SK-N-SH (cell line): ENCODE measurements around the gene LCN15. TPM values are rescaled to one million over a fixed set of nuclear protein-coding genes. Genes with fewer than 3 reads are reported as not detected.

Source experiments
- CTCF ChIA-PET: fragments of 300-600, 350-600 bp; formaldehyde crosslinking; extraction: SDS; loops from one replicate; lab custom pipeline; 2021; lab: Yijun Ruan, JAX
- POLR2A ChIA-PET: fragments of 350-600 bp; sonication (Branson Sonifier 250); formaldehyde crosslinking; extraction: SDS; loops from one replicate; lab custom pipeline; 2020; ENCODE audit warnings: antibody characterized with exemption, inconsistent platforms; lab: Yijun Ruan, JAX
- DNase-seq: peaks from one replicate; pipeline ENCODE4 v3.0.0; 2012
- H2AFZ ChIP-seq: fragments of 200-600 bp; sonication (generic); 2 replicates; pipeline ENCODE4 v1.8.1; 2016; ENCODE audit warnings: antibody characterized with exemption, mild to moderate bottlenecking, low read depth
- H3F3A ChIP-seq: fragments of 200-600 bp; sonication (generic); replicated peaks from 2 replicates; pipeline ENCODE3; 2016; ENCODE audit warnings: antibody characterized with exemption, mild to moderate bottlenecking; ENCODE audit not compliant: insufficient read depth
- H3K27ac ChIP-seq, 2 experiments: fragments of 200-500 bp in 1 of 2; fragments of 200-600 bp in 1 of 2; sonication (Bioruptor generic) in 1 of 2; sonication (generic), shearing (Covaris generic) in 1 of 2; 2 replicates each; pipeline versions ENCODE4 v1.5.1 to v1.6.1; 2014 to 2016; ENCODE audit warnings: low read depth in 2 of 2, inconsistent platforms in 1 of 2, low read length in 1 of 2, mild to moderate bottlenecking in 1 of 2, mixed read lengths in 1 of 2
- H3K27me3 ChIP-seq: fragments of 200-600 bp; sonication (generic), shearing (Covaris generic); 2 replicates; pipeline ENCODE4 v1.6.1; 2016; ENCODE audit warnings: mixed run types; ENCODE audit not compliant: insufficient read depth
- H3K36me3 ChIP-seq, 2 experiments: fragments of 200-500 bp in 1 of 2; fragments of 200-600 bp in 1 of 2; sonication (Bioruptor generic) in 1 of 2; sonication (generic) in 1 of 2; replicated peaks in 1 of 2; 2 replicates each; pipeline versions ENCODE3 to v1.5.1; 2014 to 2016; ENCODE audit warnings: low read length in 1 of 2, mild to moderate bottlenecking in 1 of 2; ENCODE audit not compliant: insufficient read depth in 2 of 2, control insufficient read depth in 1 of 2
- H3K4me1 ChIP-seq, 2 experiments: fragments of 200-500 bp in 1 of 2; fragments of 200-600 bp in 1 of 2; sonication (Bioruptor generic) in 1 of 2; sonication (generic), shearing (Covaris generic) in 1 of 2; 2 replicates each; pipeline versions ENCODE4 v1.5.1 to v1.6.1; 2014 to 2016; ENCODE audit warnings: low read depth in 1 of 2, low read length in 1 of 2, mixed run types in 1 of 2; ENCODE audit not compliant: insufficient read depth in 2 of 2, control insufficient read depth in 1 of 2
- H3K4me2 ChIP-seq: fragments of 200-600 bp; sonication (generic), shearing (Covaris generic); 2 replicates; pipeline ENCODE4 v1.6.1; 2017; ENCODE audit warnings: mixed run types
- H3K4me3 ChIP-seq, 2 experiments: fragments of 200-500 bp in 1 of 2; fragments of 200-600 bp in 1 of 2; sonication (Bioruptor generic) in 1 of 2; sonication (generic), shearing (Covaris generic) in 1 of 2; 2 replicates each; pipeline versions ENCODE4 v1.5.1 to v1.8.1; 2014 to 2016; ENCODE audit warnings: low read depth in 2 of 2, inconsistent platforms in 1 of 2, low read length in 1 of 2, mild to moderate bottlenecking in 1 of 2, mixed read lengths in 1 of 2, moderate library complexity in 1 of 2
- H3K79me2 ChIP-seq: fragments of 200-600 bp; sonication (generic); 2 replicates; pipeline ENCODE4 v1.8.1; 2017; ENCODE audit warnings: mild to moderate bottlenecking; ENCODE audit not compliant: insufficient read depth
- H3K9ac ChIP-seq: fragments of 200-600 bp; sonication (generic); 2 replicates; pipeline ENCODE4 v1.6.1; 2017; ENCODE audit warnings: mixed run types
- H3K9me2 ChIP-seq: fragments of 200-600 bp; sonication (generic); 2 replicates; pipeline ENCODE4 v1.6.1; 2017; ENCODE audit warnings: mixed run types
- H3K9me3 ChIP-seq: fragments of 200-600 bp; sonication (generic); 2 replicates; pipeline ENCODE4 v1.6.1; 2017; ENCODE audit warnings: mixed run types, mild to moderate bottlenecking, moderate library complexity
- H4K20me1 ChIP-seq: fragments of 200-600 bp; sonication (generic); 2 replicates; pipeline ENCODE4 v1.6.1; 2017; ENCODE audit warnings: mild to moderate bottlenecking, mixed run types; ENCODE audit not compliant: insufficient read depth
- CTCF ChIP-seq: fragments of 200-600 bp; sonication (generic); IDR thresholded peaks from 2 replicates; pipeline ENCODE4 v1.6.1; 2017; ENCODE audit warnings: antibody characterized with exemption, mild to moderate bottlenecking, moderate library complexity
- ELF1 ChIP-seq: IDR thresholded peaks from 2 replicates; pipeline ENCODE4 v1.4.0; 2012
- FOXJ3 ChIP-seq: sonication (generic); formaldehyde crosslinking; IDR thresholded peaks from 2 replicates; pipeline ENCODE4 v1.5.1; 2020; ENCODE audit warnings: mild to moderate bottlenecking, missing genetic modification reagents
- NRF1 ChIP-seq: IDR thresholded peaks from 2 replicates; pipeline ENCODE4 v1.6.1; 2012; ENCODE audit warnings: low read depth, mild to moderate bottlenecking, low read length
- RAD21 ChIP-seq: IDR thresholded peaks from 2 replicates; pipeline ENCODE4 v1.6.1; 2012; ENCODE audit warnings: mild to moderate bottlenecking, low read length
- RXRA ChIP-seq: IDR thresholded peaks from 2 replicates; pipeline ENCODE4 v1.4.0; 2012; ENCODE audit warnings: low read depth, mild to moderate bottlenecking, borderline replicate concordance
- SIN3A ChIP-seq: IDR thresholded peaks from 2 replicates; pipeline ENCODE4 v1.6.1; 2012; ENCODE audit warnings: low read depth, mild to moderate bottlenecking, low read length, moderate library complexity, borderline replicate concordance
- SMC3 ChIP-seq: IDR thresholded peaks from 2 replicates; pipeline ENCODE4 v1.6.1; 2012; ENCODE audit warnings: low read depth, low read length, improper control_type of control experiment
- TAF1 ChIP-seq: IDR thresholded peaks from 2 replicates; pipeline ENCODE4 v1.6.1; 2012; ENCODE audit warnings: low read depth, mild to moderate bottlenecking, low read length, moderate library complexity, borderline replicate concordance
- TCF12 ChIP-seq: IDR thresholded peaks from 2 replicates; pipeline ENCODE4 v1.4.0; 2012
- TEAD4 ChIP-seq: IDR thresholded peaks from 2 replicates; pipeline ENCODE4 v1.4.0; 2012; ENCODE audit warnings: mild to moderate bottlenecking, borderline replicate concordance; ENCODE audit not compliant: insufficient read depth
- ZBTB33 ChIP-seq: IDR thresholded peaks from 2 replicates; pipeline ENCODE4 v1.4.0; 2012; ENCODE audit warnings: low read depth, borderline replicate concordance
- WGBS: methylation state at CpG from one replicate; pipeline ENCODE4 v1.1.6; 2017; ENCODE audit warnings: low lambda C conversion rate; 5-methylcytosine and 5-hydroxymethylcytosine counted together
- polyA plus RNA-seq, 3 experiments: library from polyadenylated mRNA; depleted of rRNA; stranded (reverse); fragments of >200 nt; gene quantifications; 2 replicates each; pipeline ENCODE4 v1.2.3, GENCODE V29; 2012
- TF ChIP-seq, protein P1 (sequence below): IDR thresholded peaks from 2 replicates; pipeline ENCODE4 v1.6.1; 2012; ENCODE audit warnings: mild to moderate bottlenecking, low read depth, low read length, moderate library complexity

Gene LCN15
- polyA plus RNA-seq, 1 of the 3 experiments (the other 2 are of a cell fraction): 0.08 TPM

DNA sequence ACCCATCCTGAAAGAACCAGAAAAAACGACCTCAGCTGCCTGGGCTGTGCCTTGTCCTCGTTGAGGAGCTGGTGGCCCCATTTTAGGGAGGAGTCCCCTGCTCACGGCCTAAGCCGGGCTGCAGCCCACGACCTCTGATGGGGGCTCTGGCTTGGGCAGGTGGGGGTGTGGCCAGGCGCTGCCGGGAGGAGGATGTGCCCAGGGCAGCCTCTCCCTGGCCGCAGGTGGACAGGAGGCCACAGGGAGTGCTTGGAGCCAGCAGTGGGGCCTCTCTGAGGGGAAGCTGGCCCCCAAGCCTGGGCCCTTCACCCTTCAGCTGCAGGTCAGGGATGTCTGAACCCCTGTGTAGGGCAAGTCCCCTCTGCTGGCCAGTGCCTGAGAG, 49.4 kb downstream of the LCN15 start:
- Histone ChIP-seq H4K20me1 (no peaks in the 10 kb centered on the region), H3K4me3 (no peak overlapping the region), H3F3A (peaks cover 17% of the 10 kb centered on the region), H3K4me2 (no peak overlapping the region), H3K4me1 (peaks cover 4 to 18% of the 10 kb centered on the region in 2 experiments; a peak in 1 of 4 replicates), H3K27me3 (no peaks in the 10 kb centered on the region), H3K79me2 (no peaks in the 10 kb centered on the region), H3K9me2 (no peaks in the 10 kb centered on the region), H2AFZ (no peak overlapping the region), H3K27ac (no peak overlapping the region), H3K36me3 (no peaks in the 10 kb centered on the region), H3K9me3 (no peaks in the 10 kb centered on the region), H3K9ac (no peak overlapping the region)
- DNase-seq: no peak
- TF ChIP-seq SMC3 (no peak), ZBTB33 (no peak), RXRA (no peak), NRF1 (no peak)
- ChIA-PET CTCF (interaction anchor here (0.9 to 8.4 kb wide), 4 partner anchors 13 to 230 kb away, joined by 4 to 99 read pairs (median 13); no protein-coding TSS in a partner anchor), POLR2A (interaction anchor here (2.2 to 4.2 kb wide), 2 partner anchors 7 to 13 kb away, joined by 12 to 51 read pairs; no protein-coding TSS in a partner anchor)
- no CpG with 5 or more reads among the region's 8 CpGs for WGBS

GRCh38 chr9:136714096-136714892, 50.0 kb downstream of the LCN15 start:
- peak overlapping the region in 1 of 2 experiments; percentile 61; a peak in 1 of 4 replicates for H3K4me3 ChIP-seq
- no peak for DNase-seq
- peak overlapping the region; percentile 90; the same call in 1 of the 2 replicates for H3K4me2 ChIP-seq
- H3K27me3 ChIP-seq: no peaks in the 10 kb centered on the region
- H4K20me1 ChIP-seq: no peaks in the 10 kb centered on the region
- no peak overlapping the region; a peak in 1 of 4 replicates for H3K27ac ChIP-seq
- no peak overlapping the region for H3K9ac ChIP-seq
- no peaks in the 10 kb centered on the region for H3K36me3 ChIP-seq
- peaks cover 4 to 18% of the 10 kb centered on the region in 2 experiments; a peak in 1 of 4 replicates for H3K4me1 ChIP-seq
- no peak overlapping the region for H2AFZ ChIP-seq
- POLR2A ChIA-PET: interaction anchor here (1.2 to 4.2 kb wide), 3 partner anchors 8 to 13 kb away, joined by 6 to 51 read pairs (median 12); no protein-coding TSS in a partner anchor
- CTCF ChIA-PET: interaction anchor here (0.9 to 8.4 kb wide), 11 partner anchors 8 to 431 kb away, joined by 3 to 99 read pairs (median 4); partner anchors contain the start of gene LCN8
- TF ChIP-seq, protein P1, sequence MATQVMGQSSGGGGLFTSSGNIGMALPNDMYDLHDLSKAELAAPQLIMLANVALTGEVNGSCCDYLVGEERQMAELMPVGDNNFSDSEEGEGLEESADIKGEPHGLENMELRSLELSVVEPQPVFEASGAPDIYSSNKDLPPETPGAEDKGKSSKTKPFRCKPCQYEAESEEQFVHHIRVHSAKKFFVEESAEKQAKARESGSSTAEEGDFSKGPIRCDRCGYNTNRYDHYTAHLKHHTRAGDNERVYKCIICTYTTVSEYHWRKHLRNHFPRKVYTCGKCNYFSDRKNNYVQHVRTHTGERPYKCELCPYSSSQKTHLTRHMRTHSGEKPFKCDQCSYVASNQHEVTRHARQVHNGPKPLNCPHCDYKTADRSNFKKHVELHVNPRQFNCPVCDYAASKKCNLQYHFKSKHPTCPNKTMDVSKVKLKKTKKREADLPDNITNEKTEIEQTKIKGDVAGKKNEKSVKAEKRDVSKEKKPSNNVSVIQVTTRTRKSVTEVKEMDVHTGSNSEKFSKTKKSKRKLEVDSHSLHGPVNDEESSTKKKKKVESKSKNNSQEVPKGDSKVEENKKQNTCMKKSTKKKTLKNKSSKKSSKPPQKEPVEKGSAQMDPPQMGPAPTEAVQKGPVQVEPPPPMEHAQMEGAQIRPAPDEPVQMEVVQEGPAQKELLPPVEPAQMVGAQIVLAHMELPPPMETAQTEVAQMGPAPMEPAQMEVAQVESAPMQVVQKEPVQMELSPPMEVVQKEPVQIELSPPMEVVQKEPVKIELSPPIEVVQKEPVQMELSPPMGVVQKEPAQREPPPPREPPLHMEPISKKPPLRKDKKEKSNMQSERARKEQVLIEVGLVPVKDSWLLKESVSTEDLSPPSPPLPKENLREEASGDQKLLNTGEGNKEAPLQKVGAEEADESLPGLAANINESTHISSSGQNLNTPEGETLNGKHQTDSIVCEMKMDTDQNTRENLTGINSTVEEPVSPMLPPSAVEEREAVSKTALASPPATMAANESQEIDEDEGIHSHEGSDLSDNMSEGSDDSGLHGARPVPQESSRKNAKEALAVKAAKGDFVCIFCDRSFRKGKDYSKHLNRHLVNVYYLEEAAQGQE: no peak
- TF ChIP-seq CTCF: no peak
- TF ChIP-seq TCF12: no peak
- TF ChIP-seq ELF1: no peak
- TF ChIP-seq NRF1: no peak
- TF ChIP-seq FOXJ3 (CRISPR knock-in tag): no peak
- no peak for TF ChIP-seq RXRA
- no peak for TF ChIP-seq TEAD4
- TF ChIP-seq SIN3A: no peak
- TF ChIP-seq RAD21: no peak
- no peak for TF ChIP-seq TAF1
- peaks cover 17% of the 10 kb centered on the region for H3F3A ChIP-seq
- H3K79me2 ChIP-seq: no peaks in the 10 kb centered on the region
- H3K9me3 ChIP-seq: no peaks in the 10 kb centered on the region
- H3K9me2 ChIP-seq: no peaks in the 10 kb centered on the region
- 90% methylated on average over 8 of the region's 17 CpGs for WGBS
